GM23338 (cell line): ENCODE measurements around the gene CNR1. TPM values are rescaled to one million over a fixed set of nuclear protein-coding genes. Genes with fewer than 3 reads are reported as not detected.

ENCODE experiments used
- ATAC-seq: fragments of 200-7000 bp; cut with Tn5 transposase; 3 replicates; pipeline ENCODE4 v1.9.1; 2020
- DNase-seq: peaks from one replicate; pipeline ENCODE4 v3.0.0-alpha.2; 2015; ENCODE audit warnings: low spot score
- H2AFZ ChIP-seq: fragments of 200-600 bp; sonication (generic); 2 replicates; pipeline ENCODE4 v1.8.0; 2016; ENCODE audit warnings: antibody characterized with exemption, mild to moderate bottlenecking, moderate library complexity
- H3F3A ChIP-seq: fragments of 200-600 bp; sonication (generic); replicated peaks from 2 replicates; pipeline ENCODE4 v1.8.0; 2017; ENCODE audit warnings: antibody characterized with exemption, mixed run types, low read depth
- H3K27ac ChIP-seq: fragments of 200-600 bp; sonication (generic); 2 replicates; pipeline ENCODE4 v1.6.1; 2016; ENCODE audit warnings: low read depth
- H3K27me3 ChIP-seq: fragments of 200-600 bp; sonication (generic); 2 replicates; pipeline ENCODE4 v1.8.0; 2016; ENCODE audit warnings: mild to moderate bottlenecking, mixed run types, moderate library complexity; ENCODE audit not compliant: insufficient read depth
- H3K36me3 ChIP-seq: fragments of 200-600 bp; sonication (generic); 2 replicates; pipeline ENCODE4 v1.8.0; 2016; ENCODE audit warnings: mild to moderate bottlenecking; ENCODE audit not compliant: insufficient read depth
- H3K4me1 ChIP-seq: fragments of 200-600 bp; sonication (generic); 2 replicates; pipeline ENCODE4 v1.8.0; 2016; ENCODE audit warnings: mild to moderate bottlenecking, moderate library complexity; ENCODE audit not compliant: insufficient read depth
- H3K4me2 ChIP-seq: fragments of 200-600 bp; sonication (generic); 2 replicates; pipeline ENCODE4 v1.7.1; 2017; ENCODE audit warnings: mixed run types
- H3K4me3 ChIP-seq: fragments of 200-600 bp; sonication (generic); 2 replicates; pipeline ENCODE4 v1.6.1; 2016; ENCODE audit warnings: mixed run types
- H3K79me2 ChIP-seq: fragments of 200-600 bp; sonication (generic); replicated peaks from 2 replicates; pipeline ENCODE4 v1.8.0; 2017; ENCODE audit warnings: mild to moderate bottlenecking; ENCODE audit not compliant: insufficient read depth
- H3K9me2 ChIP-seq: fragments of 200-600 bp; sonication (generic); 2 replicates; pipeline ENCODE4 v1.8.0; 2017; ENCODE audit not compliant: insufficient read depth
- H4K20me1 ChIP-seq: fragments of 200-600 bp; sonication (generic); replicated peaks from 2 replicates; pipeline ENCODE4 v1.8.0; 2017; ENCODE audit warnings: mild to moderate bottlenecking; ENCODE audit not compliant: insufficient read depth
- H3K27ac Mint-ChIP-seq: 2 replicates; pipeline ENCODE4 v1.8.0; 2020; ENCODE audit warnings: inconsistent platforms, mild to moderate bottlenecking, moderate library complexity, mixed read lengths
- H3K27me3 Mint-ChIP-seq: 3 replicates; pipeline ENCODE4 v1.8.0; 2022; ENCODE audit warnings: low read depth, mild to moderate bottlenecking, moderate library complexity, mixed read lengths, inconsistent platforms; ENCODE audit not compliant: insufficient read depth, poor library complexity
- H3K36me3 Mint-ChIP-seq: 3 replicates; pipeline ENCODE4 v1.8.0; 2021; ENCODE audit warnings: low read depth, mild to moderate bottlenecking, inconsistent platforms, moderate library complexity, mixed read lengths
- H3K4me1 Mint-ChIP-seq: 3 replicates; pipeline ENCODE4 v1.8.0; 2020; ENCODE audit warnings: mild to moderate bottlenecking, inconsistent platforms, mixed read lengths
- H3K4me3 Mint-ChIP-seq: 3 replicates; pipeline ENCODE4 v1.8.0; 2021; ENCODE audit warnings: moderate library complexity, mild to moderate bottlenecking, inconsistent platforms, mixed read lengths
- H3K9me3 Mint-ChIP-seq: 3 replicates; pipeline ENCODE4 v1.8.0; 2020; ENCODE audit warnings: moderate library complexity, mild to moderate bottlenecking, inconsistent platforms, mixed read lengths
- CREB1 ChIP-seq: fragments of 250-450 bp; sonication (Bioruptor Pico); IDR thresholded peaks from 2 replicates; pipeline ENCODE4 v1.5.0; 2020; ENCODE audit warnings: low read depth, mild to moderate bottlenecking, moderate library complexity
- EZH2 ChIP-seq: fragments of 200-600 bp; sonication (generic); IDR thresholded peaks from one replicate; pipeline ENCODE4 v1.8.0; 2017; ENCODE audit warnings: antibody characterized with exemption, mild to moderate bottlenecking, low read depth; ENCODE audit not compliant: unreplicated experiment
- EZH2phosphoT487 ChIP-seq: fragments of 200-600 bp; sonication (generic); IDR thresholded peaks from one replicate; pipeline ENCODE4 v1.8.1; 2018; ENCODE audit warnings: antibody characterized with exemption; ENCODE audit not compliant: unreplicated experiment
- JUNB ChIP-seq: IDR thresholded peaks from one replicate; pipeline ENCODE4 v1.6.1; 2016; ENCODE audit warnings: antibody characterized with exemption; ENCODE audit not compliant: unreplicated experiment
- NANOG ChIP-seq: IDR thresholded peaks from 2 replicates; pipeline ENCODE4 v1.6.1; 2016; ENCODE audit warnings: antibody characterized with exemption, borderline replicate concordance
- POLR2AphosphoS5 ChIP-seq: IDR thresholded peaks from 2 replicates; pipeline ENCODE4 v1.6.1; 2016; ENCODE audit warnings: antibody characterized with exemption, low read depth
- STAT1 ChIP-seq: IDR thresholded peaks from one replicate; pipeline ENCODE4 v1.6.1; 2016; ENCODE audit warnings: antibody characterized with exemption; ENCODE audit not compliant: unreplicated experiment
- ZNF114 ChIP-seq: fragments of 250-450 bp; sonication (Bioruptor Pico); IDR thresholded peaks from 2 replicates; pipeline ENCODE4 v1.5.0; 2020; ENCODE audit warnings: mild to moderate bottlenecking, moderate library complexity
- ZNF331 ChIP-seq: fragments of 250-450 bp; sonication (Bioruptor Pico); IDR thresholded peaks from 2 replicates; pipeline ENCODE4 v1.5.0; 2020; ENCODE audit warnings: low read depth, mild to moderate bottlenecking, moderate library complexity
- polyA plus RNA-seq: library from polyadenylated mRNA; unstranded; fragments of >200 nt; fragmentation: Nextera tagmentation; extraction: Ambion mirVana; gene quantifications from 2 replicates; pipeline ENCODE4 v1.2.1, GENCODE V29; 2016
- total RNA-seq: library from RNA; depleted of rRNA; stranded (reverse); fragments of >200 nt; shearing (Covaris generic); gene quantifications from 2 replicates; pipeline ENCODE4 v1.2.3, GENCODE V29; 2014
- TF ChIP-seq, protein P1 (sequence below), 2 experiments: fragments of 200-600 bp in 1 of 2; sonication (generic) in 1 of 2; conservative IDR thresholded peaks; 2 replicates each; pipeline versions ENCODE4 v1.5.1 to v1.6.1; 2016 to 2017; ENCODE audit warnings: antibody characterized with exemption in 2 of 2, low read depth in 2 of 2, mild to moderate bottlenecking in 2 of 2, moderate library complexity in 1 of 2
- TF ChIP-seq, protein P2 (sequence below): IDR thresholded peaks from 2 replicates; pipeline ENCODE4 v1.6.1; 2016; ENCODE audit warnings: antibody characterized with exemption
- TF ChIP-seq, protein P3 (sequence below): IDR thresholded peaks from one replicate; pipeline ENCODE4 v1.6.1; 2018; ENCODE audit warnings: antibody characterized with exemption; ENCODE audit not compliant: unreplicated experiment
- TF ChIP-seq, protein P4 (sequence below): fragments of 250-450 bp; sonication (Bioruptor Pico); IDR thresholded peaks from 2 replicates; pipeline ENCODE4 v1.5.0; 2020; ENCODE audit warnings: mild to moderate bottlenecking, moderate library complexity

CNR1 gene
- total and polyA plus RNA-seq, 2 experiments from 2014 or later = 0.71 to 2.6 TPM

GRCh38 chr6:88137915-88138314, 28.2 kb downstream of the CNR1 start:
- Mint-ChIP-seq H3K4me1 (peaks cover 22% of the 10 kb centered on the region), H3K36me3 (no peaks in the 10 kb centered on the region), H3K9me3 (no peaks in the 10 kb centered on the region), H3K27ac (no peak overlapping the region), H3K27me3 (no peaks in the 10 kb centered on the region), H3K4me3 (no peak overlapping the region)
- no peak for DNase-seq
- 0 out of 2 replicates have a peak, but pooled peaks cover 3% of the 10 kb centered on the region for H3K9me2 ChIP-seq
- no peaks in the 10 kb centered on the region for H3K79me2 ChIP-seq
- H2AFZ ChIP-seq = no peak overlapping the region
- H3K27ac ChIP-seq = no peak overlapping the region
- no peak for TF ChIP-seq STAT1
- TF ChIP-seq CREB1 (CRISPR knock-in tag) = no peak
- TF ChIP-seq JUNB = no peak
- TF ChIP-seq NANOG = no peak
- TF ChIP-seq POLR2AphosphoS5 = no peak
- TF ChIP-seq, protein P1, sequence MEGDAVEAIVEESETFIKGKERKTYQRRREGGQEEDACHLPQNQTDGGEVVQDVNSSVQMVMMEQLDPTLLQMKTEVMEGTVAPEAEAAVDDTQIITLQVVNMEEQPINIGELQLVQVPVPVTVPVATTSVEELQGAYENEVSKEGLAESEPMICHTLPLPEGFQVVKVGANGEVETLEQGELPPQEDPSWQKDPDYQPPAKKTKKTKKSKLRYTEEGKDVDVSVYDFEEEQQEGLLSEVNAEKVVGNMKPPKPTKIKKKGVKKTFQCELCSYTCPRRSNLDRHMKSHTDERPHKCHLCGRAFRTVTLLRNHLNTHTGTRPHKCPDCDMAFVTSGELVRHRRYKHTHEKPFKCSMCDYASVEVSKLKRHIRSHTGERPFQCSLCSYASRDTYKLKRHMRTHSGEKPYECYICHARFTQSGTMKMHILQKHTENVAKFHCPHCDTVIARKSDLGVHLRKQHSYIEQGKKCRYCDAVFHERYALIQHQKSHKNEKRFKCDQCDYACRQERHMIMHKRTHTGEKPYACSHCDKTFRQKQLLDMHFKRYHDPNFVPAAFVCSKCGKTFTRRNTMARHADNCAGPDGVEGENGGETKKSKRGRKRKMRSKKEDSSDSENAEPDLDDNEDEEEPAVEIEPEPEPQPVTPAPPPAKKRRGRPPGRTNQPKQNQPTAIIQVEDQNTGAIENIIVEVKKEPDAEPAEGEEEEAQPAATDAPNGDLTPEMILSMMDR (conservative IDR thresholded peaks at IDR 0.05; ENCODE audit: low read depth in 2 of 2) = no peak
- TF ChIP-seq, protein P2, sequence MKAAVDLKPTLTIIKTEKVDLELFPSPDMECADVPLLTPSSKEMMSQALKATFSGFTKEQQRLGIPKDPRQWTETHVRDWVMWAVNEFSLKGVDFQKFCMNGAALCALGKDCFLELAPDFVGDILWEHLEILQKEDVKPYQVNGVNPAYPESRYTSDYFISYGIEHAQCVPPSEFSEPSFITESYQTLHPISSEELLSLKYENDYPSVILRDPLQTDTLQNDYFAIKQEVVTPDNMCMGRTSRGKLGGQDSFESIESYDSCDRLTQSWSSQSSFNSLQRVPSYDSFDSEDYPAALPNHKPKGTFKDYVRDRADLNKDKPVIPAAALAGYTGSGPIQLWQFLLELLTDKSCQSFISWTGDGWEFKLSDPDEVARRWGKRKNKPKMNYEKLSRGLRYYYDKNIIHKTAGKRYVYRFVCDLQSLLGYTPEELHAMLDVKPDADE = no peak
- TF ChIP-seq ZNF331 (CRISPR knock-in tag) = no peak
- TF ChIP-seq, protein P3, sequence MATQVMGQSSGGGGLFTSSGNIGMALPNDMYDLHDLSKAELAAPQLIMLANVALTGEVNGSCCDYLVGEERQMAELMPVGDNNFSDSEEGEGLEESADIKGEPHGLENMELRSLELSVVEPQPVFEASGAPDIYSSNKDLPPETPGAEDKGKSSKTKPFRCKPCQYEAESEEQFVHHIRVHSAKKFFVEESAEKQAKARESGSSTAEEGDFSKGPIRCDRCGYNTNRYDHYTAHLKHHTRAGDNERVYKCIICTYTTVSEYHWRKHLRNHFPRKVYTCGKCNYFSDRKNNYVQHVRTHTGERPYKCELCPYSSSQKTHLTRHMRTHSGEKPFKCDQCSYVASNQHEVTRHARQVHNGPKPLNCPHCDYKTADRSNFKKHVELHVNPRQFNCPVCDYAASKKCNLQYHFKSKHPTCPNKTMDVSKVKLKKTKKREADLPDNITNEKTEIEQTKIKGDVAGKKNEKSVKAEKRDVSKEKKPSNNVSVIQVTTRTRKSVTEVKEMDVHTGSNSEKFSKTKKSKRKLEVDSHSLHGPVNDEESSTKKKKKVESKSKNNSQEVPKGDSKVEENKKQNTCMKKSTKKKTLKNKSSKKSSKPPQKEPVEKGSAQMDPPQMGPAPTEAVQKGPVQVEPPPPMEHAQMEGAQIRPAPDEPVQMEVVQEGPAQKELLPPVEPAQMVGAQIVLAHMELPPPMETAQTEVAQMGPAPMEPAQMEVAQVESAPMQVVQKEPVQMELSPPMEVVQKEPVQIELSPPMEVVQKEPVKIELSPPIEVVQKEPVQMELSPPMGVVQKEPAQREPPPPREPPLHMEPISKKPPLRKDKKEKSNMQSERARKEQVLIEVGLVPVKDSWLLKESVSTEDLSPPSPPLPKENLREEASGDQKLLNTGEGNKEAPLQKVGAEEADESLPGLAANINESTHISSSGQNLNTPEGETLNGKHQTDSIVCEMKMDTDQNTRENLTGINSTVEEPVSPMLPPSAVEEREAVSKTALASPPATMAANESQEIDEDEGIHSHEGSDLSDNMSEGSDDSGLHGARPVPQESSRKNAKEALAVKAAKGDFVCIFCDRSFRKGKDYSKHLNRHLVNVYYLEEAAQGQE = no peak
- TF ChIP-seq, protein P4, sequence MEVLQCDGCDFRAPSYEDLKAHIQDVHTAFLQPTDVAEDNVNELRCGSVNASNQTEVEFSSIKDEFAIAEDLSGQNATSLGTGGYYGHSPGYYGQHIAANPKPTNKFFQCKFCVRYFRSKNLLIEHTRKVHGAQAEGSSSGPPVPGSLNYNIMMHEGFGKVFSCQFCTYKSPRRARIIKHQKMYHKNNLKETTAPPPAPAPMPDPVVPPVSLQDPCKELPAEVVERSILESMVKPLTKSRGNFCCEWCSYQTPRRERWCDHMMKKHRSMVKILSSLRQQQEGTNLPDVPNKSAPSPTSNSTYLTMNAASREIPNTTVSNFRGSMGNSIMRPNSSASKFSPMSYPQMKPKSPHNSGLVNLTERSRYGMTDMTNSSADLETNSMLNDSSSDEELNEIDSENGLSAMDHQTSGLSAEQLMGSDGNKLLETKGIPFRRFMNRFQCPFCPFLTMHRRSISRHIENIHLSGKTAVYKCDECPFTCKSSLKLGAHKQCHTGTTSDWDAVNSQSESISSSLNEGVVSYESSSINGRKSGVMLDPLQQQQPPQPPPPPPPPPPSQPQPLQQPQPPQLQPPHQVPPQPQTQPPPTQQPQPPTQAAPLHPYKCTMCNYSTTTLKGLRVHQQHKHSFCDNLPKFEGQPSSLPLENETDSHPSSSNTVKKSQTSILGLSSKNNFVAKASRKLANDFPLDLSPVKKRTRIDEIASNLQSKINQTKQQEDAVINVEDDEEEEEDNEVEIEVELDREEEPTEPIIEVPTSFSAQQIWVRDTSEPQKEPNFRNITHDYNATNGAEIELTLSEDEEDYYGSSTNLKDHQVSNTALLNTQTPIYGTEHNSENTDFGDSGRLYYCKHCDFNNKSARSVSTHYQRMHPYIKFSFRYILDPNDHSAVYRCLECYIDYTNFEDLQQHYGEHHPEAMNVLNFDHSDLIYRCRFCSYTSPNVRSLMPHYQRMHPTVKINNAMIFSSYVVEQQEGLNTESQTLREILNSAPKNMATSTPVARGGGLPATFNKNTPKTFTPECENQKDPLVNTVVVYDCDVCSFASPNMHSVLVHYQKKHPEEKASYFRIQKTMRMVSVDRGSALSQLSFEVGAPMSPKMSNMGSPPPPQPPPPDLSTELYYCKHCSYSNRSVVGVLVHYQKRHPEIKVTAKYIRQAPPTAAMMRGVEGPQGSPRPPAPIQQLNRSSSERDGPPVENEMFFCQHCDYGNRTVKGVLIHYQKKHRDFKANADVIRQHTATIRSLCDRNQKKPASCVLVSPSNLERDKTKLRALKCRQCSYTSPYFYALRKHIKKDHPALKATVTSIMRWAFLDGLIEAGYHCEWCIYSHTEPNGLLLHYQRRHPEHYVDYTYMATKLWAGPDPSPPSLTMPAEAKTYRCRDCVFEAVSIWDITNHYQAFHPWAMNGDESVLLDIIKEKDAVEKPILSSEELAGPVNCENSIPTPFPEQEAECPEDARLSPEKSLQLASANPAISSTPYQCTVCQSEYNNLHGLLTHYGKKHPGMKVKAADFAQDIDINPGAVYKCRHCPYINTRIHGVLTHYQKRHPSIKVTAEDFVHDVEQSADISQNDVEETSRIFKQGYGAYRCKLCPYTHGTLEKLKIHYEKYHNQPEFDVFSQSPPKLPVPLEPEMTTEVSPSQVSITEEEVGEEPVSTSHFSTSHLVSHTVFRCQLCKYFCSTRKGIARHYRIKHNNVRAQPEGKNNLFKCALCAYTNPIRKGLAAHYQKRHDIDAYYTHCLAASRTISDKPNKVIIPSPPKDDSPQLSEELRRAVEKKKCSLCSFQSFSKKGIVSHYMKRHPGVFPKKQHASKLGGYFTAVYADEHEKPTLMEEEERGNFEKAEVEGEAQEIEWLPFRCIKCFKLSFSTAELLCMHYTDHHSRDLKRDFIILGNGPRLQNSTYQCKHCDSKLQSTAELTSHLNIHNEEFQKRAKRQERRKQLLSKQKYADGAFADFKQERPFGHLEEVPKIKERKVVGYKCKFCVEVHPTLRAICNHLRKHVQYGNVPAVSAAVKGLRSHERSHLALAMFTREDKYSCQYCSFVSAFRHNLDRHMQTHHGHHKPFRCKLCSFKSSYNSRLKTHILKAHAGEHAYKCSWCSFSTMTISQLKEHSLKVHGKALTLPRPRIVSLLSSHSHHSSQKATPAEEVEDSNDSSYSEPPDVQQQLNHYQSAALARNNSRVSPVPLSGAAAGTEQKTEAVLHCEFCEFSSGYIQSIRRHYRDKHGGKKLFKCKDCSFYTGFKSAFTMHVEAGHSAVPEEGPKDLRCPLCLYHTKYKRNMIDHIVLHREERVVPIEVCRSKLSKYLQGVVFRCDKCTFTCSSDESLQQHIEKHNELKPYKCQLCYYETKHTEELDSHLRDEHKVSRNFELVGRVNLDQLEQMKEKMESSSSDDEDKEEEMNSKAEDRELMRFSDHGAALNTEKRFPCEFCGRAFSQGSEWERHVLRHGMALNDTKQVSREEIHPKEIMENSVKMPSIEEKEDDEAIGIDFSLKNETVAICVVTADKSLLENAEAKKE (CRISPR knock-in tag) = no peak
- TF ChIP-seq ZNF114 (CRISPR knock-in tag) = no peak
- no peak for TF ChIP-seq EZH2
- no peak for TF ChIP-seq EZH2phosphoT487
- no peak overlapping the region for H3K4me2 ChIP-seq
- H3K36me3 ChIP-seq = no peaks in the 10 kb centered on the region
- no peak overlapping the region for H3K4me3 ChIP-seq
- ATAC-seq = no peak
- no peaks in the 10 kb centered on the region for H4K20me1 ChIP-seq
- no peaks in the 10 kb centered on the region for H3K27me3 ChIP-seq
- no peaks in the 10 kb centered on the region for H3F3A ChIP-seq
- peaks cover 17% of the 10 kb centered on the region for H3K4me1 ChIP-seq
